ENCODE data around the gene BIRC7.

Gene BIRC7

DNA sequence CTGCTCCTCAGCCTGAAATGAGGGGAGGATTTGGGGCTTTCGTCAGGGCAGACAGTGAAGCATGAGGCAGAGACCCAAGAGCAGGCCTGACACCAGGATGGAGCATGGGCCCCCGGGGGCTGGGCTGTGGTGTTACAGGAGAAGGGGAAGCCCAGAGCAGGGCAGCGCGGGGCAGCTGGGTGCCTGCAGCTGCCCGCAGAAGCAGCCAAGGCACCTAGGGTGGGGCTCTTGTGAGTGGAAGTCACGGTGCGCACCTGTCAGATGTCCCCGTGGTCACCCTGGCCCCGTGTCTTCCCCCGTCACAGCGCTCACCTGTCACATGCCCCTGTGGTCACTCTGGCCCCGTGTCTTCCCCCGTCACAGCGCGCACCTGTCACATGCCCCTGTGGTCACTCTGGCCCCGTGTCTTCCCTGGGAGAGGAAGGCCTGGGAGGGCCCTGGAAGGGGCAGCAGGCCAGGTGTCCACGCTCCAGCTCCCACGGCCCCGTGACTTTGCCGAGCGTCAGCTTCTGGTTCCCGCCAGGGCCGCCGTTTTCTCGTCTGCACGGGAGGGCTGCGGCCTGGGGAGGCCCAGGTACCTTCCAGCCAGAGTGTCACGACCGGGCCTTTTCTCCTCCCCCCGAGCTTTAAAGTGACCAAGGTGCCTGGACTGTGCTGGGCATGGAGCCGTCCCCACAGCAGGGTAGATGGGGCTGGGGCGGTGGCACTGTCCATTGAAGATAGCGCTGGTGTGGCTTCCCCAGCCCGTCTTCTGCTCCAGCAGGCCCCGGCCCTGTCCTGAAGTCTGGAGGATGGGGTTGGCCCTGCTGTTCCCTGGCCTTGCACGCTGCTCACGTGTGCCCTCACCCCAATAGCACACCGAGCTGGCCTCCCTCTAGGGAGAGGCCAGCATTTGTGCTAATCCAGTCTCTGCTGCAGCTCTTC lies 46.3 kb downstream of the BIRC7 start:
- TF ChIP-seq, protein P1, sequence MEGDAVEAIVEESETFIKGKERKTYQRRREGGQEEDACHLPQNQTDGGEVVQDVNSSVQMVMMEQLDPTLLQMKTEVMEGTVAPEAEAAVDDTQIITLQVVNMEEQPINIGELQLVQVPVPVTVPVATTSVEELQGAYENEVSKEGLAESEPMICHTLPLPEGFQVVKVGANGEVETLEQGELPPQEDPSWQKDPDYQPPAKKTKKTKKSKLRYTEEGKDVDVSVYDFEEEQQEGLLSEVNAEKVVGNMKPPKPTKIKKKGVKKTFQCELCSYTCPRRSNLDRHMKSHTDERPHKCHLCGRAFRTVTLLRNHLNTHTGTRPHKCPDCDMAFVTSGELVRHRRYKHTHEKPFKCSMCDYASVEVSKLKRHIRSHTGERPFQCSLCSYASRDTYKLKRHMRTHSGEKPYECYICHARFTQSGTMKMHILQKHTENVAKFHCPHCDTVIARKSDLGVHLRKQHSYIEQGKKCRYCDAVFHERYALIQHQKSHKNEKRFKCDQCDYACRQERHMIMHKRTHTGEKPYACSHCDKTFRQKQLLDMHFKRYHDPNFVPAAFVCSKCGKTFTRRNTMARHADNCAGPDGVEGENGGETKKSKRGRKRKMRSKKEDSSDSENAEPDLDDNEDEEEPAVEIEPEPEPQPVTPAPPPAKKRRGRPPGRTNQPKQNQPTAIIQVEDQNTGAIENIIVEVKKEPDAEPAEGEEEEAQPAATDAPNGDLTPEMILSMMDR (conservative IDR thresholded peaks at IDR 0.05; ENCODE audit: low read length) = no peak
- H3K4me3 ChIP-seq (ENCODE audit: low read length) = no peak overlapping the region
- DNase-seq (ENCODE audit: low read depth) = no peak

DNA sequence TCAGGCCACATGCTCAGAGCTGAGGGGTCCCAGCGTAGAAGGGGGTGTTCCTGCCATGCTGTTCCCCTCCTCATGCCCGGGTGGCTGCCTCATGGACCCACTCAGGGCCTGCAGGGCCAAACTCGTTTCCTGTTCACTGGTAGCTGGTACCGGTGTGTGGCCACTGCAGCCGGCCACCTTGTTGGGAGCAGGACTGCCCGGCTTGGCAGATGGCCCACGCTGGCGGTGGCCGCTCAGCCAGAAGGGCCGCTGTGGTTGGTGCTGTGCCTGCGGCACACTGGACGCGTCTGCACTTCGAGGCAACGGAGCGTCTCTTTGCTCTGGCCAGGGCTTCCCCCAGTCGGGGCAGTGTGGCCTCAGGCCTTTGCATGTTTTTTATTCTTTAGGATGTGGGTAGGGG lies 47.2 kb downstream of the BIRC7 start:
- H3K4me3 ChIP-seq (ENCODE audit: low read length) = no peak overlapping the region
- TF ChIP-seq, protein P1 (conservative IDR thresholded peaks at IDR 0.05; ENCODE audit: low read length) = no peak
- no peak for DNase-seq (ENCODE audit: low read depth)

DNA sequence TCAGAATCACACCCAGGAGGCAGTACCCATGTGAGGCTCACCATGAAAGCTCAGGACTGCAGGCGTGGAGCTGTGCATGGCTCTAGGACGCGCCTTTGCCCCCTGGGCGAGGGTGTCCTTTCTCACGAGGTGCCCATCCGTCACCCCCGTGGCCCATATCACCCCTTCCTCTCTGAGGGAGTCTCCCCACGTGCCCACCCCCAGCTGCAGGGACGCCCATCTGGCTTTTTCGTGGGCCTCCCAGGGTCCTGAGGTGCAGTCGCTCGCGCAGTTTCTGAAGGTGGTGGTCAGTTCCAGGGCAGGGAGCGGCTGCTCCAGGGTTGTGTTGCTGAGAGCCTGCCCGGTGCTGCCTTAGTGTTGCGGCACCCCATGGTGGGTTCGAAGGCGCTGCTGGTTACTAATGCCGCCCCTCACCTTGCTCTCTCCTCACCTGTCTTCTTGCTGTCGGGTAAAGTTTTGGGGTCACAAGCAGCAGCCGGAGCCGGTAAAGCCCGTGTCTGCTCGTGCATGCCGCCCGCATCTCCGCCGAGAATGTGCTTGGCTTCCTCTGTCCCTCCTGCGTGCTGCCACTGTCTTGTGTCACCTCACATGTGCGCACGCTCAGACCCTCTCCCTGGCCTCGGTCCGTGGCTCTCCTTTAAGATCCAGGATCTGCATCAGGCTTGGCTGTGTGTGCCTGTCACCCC lies 47.8 kb downstream of the BIRC7 start:
- TF ChIP-seq, protein P1 (conservative IDR thresholded peaks at IDR 0.05; ENCODE audit: low read length) = no peak
- no peak overlapping the region for H3K4me3 ChIP-seq (ENCODE audit: low read length)
- DNase-seq (ENCODE audit: low read depth) = no peak

DNA sequence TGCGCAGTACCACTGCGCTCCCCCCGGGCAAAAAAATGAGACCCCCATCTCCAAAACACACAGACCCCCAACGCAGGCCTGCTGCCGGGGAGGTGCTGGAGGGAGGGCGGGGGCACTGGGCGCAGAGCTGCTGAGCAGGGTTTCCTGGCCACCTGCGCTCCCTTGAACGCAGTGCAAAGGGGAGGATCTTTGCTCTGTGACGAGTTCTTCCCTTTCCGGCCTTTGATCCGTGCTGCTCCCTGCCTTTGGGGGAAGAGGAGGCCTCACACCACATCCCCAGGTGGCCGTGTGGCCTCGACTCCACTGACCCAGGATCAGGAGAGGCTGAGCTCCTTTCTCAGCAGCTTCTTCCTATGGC lies 48.4 kb downstream of the BIRC7 start:
- TF ChIP-seq, protein P1 (conservative IDR thresholded peaks at IDR 0.05; ENCODE audit: low read length) = no peak
- H3K4me3 ChIP-seq (ENCODE audit: low read length) = no peak overlapping the region
- DNase-seq (ENCODE audit: low read depth) = no peak

DNA sequence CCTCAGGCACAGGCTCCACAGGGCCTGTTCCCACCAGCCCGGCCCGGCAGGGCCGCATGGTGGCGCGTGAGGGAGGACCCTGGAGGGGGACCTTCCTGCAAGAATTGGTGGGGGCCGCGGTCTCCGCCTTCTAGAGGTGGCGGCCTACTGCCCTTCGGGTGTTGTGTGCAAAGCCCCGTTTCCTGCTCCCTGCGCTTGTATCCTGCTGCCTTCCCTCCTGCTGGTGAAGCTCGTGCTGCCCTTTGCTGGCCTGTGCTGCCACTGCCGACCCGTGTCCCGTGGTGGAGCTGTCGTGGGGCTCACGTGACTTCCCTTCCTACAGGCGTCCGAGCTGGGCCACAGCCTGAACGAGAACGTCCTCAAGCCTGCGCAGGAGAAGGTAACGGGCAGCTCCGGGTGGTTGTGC lies 48.8 kb downstream of the BIRC7 start:
- TF ChIP-seq, protein P1 (conservative IDR thresholded peaks at IDR 0.05; ENCODE audit: low read length) = no peak
- no peak for DNase-seq (ENCODE audit: low read depth)
- H3K4me3 ChIP-seq (ENCODE audit: low read length) = no peak overlapping the region

DNA sequence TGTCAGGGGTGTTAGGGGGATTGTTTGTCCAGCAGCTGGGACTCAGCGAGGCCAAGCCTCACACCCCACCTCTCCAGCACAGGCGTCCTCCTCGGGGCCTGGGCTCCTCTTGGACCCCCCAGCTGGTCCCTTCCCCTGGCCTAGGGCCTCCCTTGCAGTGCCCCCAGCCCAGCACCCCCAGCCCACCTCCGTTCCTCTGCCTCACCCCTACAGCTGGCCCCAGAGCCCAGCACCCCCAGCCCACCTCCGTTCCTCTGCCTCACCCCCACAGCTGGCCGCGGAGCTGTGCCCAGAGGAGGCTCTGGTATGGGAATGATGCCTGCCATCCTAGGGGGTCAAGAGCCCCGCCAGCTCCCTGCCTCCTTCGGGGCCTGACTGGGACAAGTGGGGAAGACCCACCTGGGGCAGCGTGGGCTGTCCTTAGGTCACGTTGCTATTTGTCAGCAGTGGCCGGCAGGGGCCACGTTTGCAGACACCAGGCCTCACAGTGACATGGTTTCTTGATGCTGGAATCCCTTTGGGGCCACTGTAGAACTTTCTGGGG lies 49.3 kb downstream of the BIRC7 start:
- TF ChIP-seq, protein P1 (conservative IDR thresholded peaks at IDR 0.05; ENCODE audit: low read length) = no peak
- no peak for DNase-seq (ENCODE audit: low read depth)
- no peak overlapping the region for H3K4me3 ChIP-seq (ENCODE audit: low read length)
